ENCODE data around the gene ACP4. TPM values are rescaled to one million over a fixed set of nuclear protein-coding genes. Genes with fewer than 3 reads are reported as not detected.

Gene ACP4
- total and polyA plus RNA-seq, 2 of the 13 experiments (the other 11 are each of a cell fraction or from before 2014, with no cell fraction given): 0.08 TPM; not detected in 1

GRCh38 chr19:50821248-50821612, 31.0 kb downstream of the ACP4 start (continued):
- TF ChIP-seq ZNF225 (CRISPR knock-in tag; IDR thresholded peaks at IDR 0.05) (no peak), MAFK (conservative IDR thresholded peaks at IDR 0.05 in 1 of 2, IDR thresholded peaks at IDR 0.05 in 1 of 2; ENCODE audit: low read length in 2 of 2) (no peak), ZNF7 (CRISPR knock-in tag; IDR thresholded peaks at IDR 0.05) (no peak), YY1 (IDR thresholded peaks at IDR 0.05; ENCODE audit: insufficient read depth, insufficient replicate concordance, low read depth, low read length) (no peak), ZNF800 (CRISPR knock-in tag; IDR thresholded peaks at IDR 0.05) (no peak), NFRKB (IDR thresholded peaks at IDR 0.05) (no peak), ZNF607 (CRISPR knock-in tag; IDR thresholded peaks at IDR 0.05; ENCODE audit: borderline replicate concordance) (no peak), BHLHE40 (IDR thresholded peaks at IDR 0.05; ENCODE audit: low read length) (no peak), RARG (CRISPR knock-in tag; IDR thresholded peaks at IDR 0.05; ENCODE audit: low read depth) (no peak)

GRCh38 chr19:50821622-50822021, 31.4 kb downstream of the ACP4 start:
- TF ChIP-seq ZNF784 (CRISPR knock-in tag; IDR thresholded peaks at IDR 0.05; ENCODE audit: borderline replicate concordance): no peak
- no peak for TF ChIP-seq TAF15 (IDR thresholded peaks at IDR 0.05; ENCODE audit: low read depth, low read length, poor library complexity, severe bottlenecking)
- no peak for TF ChIP-seq DRAP1 (CRISPR knock-in tag; IDR thresholded peaks at IDR 0.05)
- no peak for TF ChIP-seq KLF11 (CRISPR knock-in tag; IDR thresholded peaks at IDR 0.05)
- no peak for TF ChIP-seq ZFX (CRISPR knock-in tag; IDR thresholded peaks at IDR 0.05; ENCODE audit: low read depth)
- no peak for TF ChIP-seq RNF219 (CRISPR knock-in tag; IDR thresholded peaks at IDR 0.05)
- TF ChIP-seq GPN1 (CRISPR knock-in tag; IDR thresholded peaks at IDR 0.05; ENCODE audit: borderline replicate concordance): no peak
- TF ChIP-seq ZNF282 (IDR thresholded peaks at IDR 0.05; ENCODE audit: partially characterized antibody): no peak
- TF ChIP-seq SOX6 (IDR thresholded peaks at IDR 0.05): no peak
- TF ChIP-seq SOX6 (CRISPR knock-in tag; IDR thresholded peaks at IDR 0.05): no peak
- WGBS (ENCODE audit: low lambda C conversion rate): 0% methylated on average over 6 of the region's 8 CpGs
- Histone ChIP-seq H3K4me3 (replicated peaks in 1 of 3; ENCODE audit: insufficient read depth in 1 of 3, low read depth in 2 of 3, low read length in 3 of 3) (no peak overlapping the region), H3K9me3 (ENCODE audit: low read length) (no peaks in the 10 kb centered on the region), H3K79me2 (ENCODE audit: insufficient read depth, low read length) (no peaks in the 10 kb centered on the region), H3K4me2 (ENCODE audit: low read depth, low read length) (no peak overlapping the region), H3K27ac (ENCODE audit: extremely low read length, insufficient read depth, low read length) (no peak overlapping the region), H2AFZ (ENCODE audit: low read length) (no peak overlapping the region), H3K36me3 (replicated peaks in 1 of 2; ENCODE audit: control insufficient read depth in 1 of 2, insufficient read depth in 2 of 2, low read length in 2 of 2) (no peaks in the 10 kb centered on the region), H3K27me3 (ENCODE audit: control insufficient read depth in 1 of 2, insufficient read depth in 2 of 2, low read length in 2 of 2) (peaks cover 7 to 49% of the 10 kb centered on the region in 2 experiments), H4K20me1 (ENCODE audit: insufficient read depth, low read length) (no peaks in the 10 kb centered on the region), H3K9ac (ENCODE audit: insufficient read depth, low read depth, low read length) (no peak overlapping the region), H3K4me1 (ENCODE audit: insufficient read depth, low read length) (no peaks in the 10 kb centered on the region)
- ATAC-seq: no peak; the same call in 2 of the 3 replicates
- in situ Hi-C loops (cut with HindIII; ENCODE audit: extremely low pct_ligation_motif_present, low pct_unique_long_range_greater_than_20kb): no loop called here
- intact Hi-C loops (cut with micrococcal nuclease; ENCODE audit: unreplicated experiment): no loop called here
- POLR2A ChIA-PET: no interaction called here
- no TSS peak for BruUV-seq (replicated peaks)
- no peak for FAIRE-seq
- DNase-seq (ENCODE audit: low spot score): no peak
- CTCF ChIA-PET (ENCODE audit: low intra/inter-chr PET ratio, low total read pairs): no interaction called here

Data from HepG2 (cell line).